H1 (cell line): ENCODE results near the gene PANX3. TPM values are rescaled to one million over a fixed set of nuclear protein-coding genes. Genes with fewer than 3 reads are reported as not detected.

Experiments
- ATF3 ChIP-seq: IDR thresholded peaks from 2 replicates; pipeline ENCODE4 v1.6.1; 2011; ENCODE audit warnings: low read depth, mild to moderate bottlenecking, low read length; ENCODE audit not compliant: insufficient read depth
- BACH1 ChIP-seq: IDR thresholded peaks from 2 replicates; pipeline ENCODE4 v1.6.1; 2012; ENCODE audit warnings: low read length, improper control_type of control experiment
- BRCA1 ChIP-seq: IDR thresholded peaks from 2 replicates; pipeline ENCODE4 v1.6.1; 2012; ENCODE audit warnings: low read depth, low read length, improper control_type of control experiment
- CREB1 ChIP-seq: IDR thresholded peaks from 2 replicates; pipeline ENCODE4 v1.6.1; 2012; ENCODE audit warnings: inconsistent platforms
- CTBP2 ChIP-seq: IDR thresholded peaks from 2 replicates; pipeline ENCODE4 v1.7.0; 2011; ENCODE audit warnings: borderline replicate concordance, mild to moderate bottlenecking, moderate library complexity, mixed read lengths, low read length; ENCODE audit not compliant: insufficient read depth, insufficient read length
- CTCF ChIP-seq, 3 experiments: IDR thresholded peaks; 1 replicate in 2 of 3; 2 replicates in 1 of 3; pipeline versions ENCODE4 v1.5.1 to v1.6.1; 2011; ENCODE audit warnings: low read length in 3 of 3, mild to moderate bottlenecking in 3 of 3, inconsistent platforms in 2 of 3, low read depth in 1 of 3, moderate library complexity in 1 of 3; ENCODE audit not compliant: insufficient read depth in 1 of 3; ENCODE audit errors: control extremely low read depth in 1 of 3
- EGR1 ChIP-seq: IDR thresholded peaks from 2 replicates; pipeline ENCODE4 v1.6.1; 2011; ENCODE audit warnings: low read depth, low read length, borderline replicate concordance
- FOSL1 ChIP-seq: IDR thresholded peaks from 2 replicates; pipeline ENCODE4 v1.6.1; 2011; ENCODE audit warnings: mild to moderate bottlenecking, low read depth, low read length, moderate library complexity; ENCODE audit not compliant: insufficient read depth
- GABPA ChIP-seq: IDR thresholded peaks from 2 replicates; pipeline ENCODE4 v1.6.1; 2011; ENCODE audit warnings: mild to moderate bottlenecking, low read length, moderate library complexity, borderline replicate concordance; ENCODE audit not compliant: insufficient read depth
- GTF2F1 ChIP-seq: IDR thresholded peaks from 2 replicates; pipeline ENCODE4 v1.6.1; 2012; ENCODE audit warnings: low read depth, low read length, improper control_type of control experiment, borderline replicate concordance
- HDAC2 ChIP-seq, 2 experiments: fragments of 300-600 bp in 1 of 2; sonication (generic) in 1 of 2; IDR thresholded peaks; 2 replicates each; pipeline ENCODE4 v1.6.1; 2011 to 2012; ENCODE audit warnings: low read depth in 2 of 2, low read length in 2 of 2, mild to moderate bottlenecking in 2 of 2, moderate library complexity in 2 of 2, borderline replicate concordance in 1 of 2, inconsistent platforms in 1 of 2
- HDAC6 ChIP-seq: IDR thresholded peaks from one replicate; pipeline ENCODE4 v1.7.1; 2012; ENCODE audit warnings: low read depth, mild to moderate bottlenecking, inconsistent platforms, low read length, moderate library complexity
- PHF8 ChIP-seq: fragments of 200-600 bp; sonication (generic); conservative IDR thresholded peaks from 2 replicates; pipeline ENCODE4 v1.7.1; 2012; ENCODE audit warnings: low read depth, mild to moderate bottlenecking, inconsistent platforms, low read length, moderate library complexity
- RFX5 ChIP-seq: IDR thresholded peaks from 2 replicates; pipeline ENCODE4 v1.6.1; 2011; ENCODE audit warnings: low read depth, low read length, improper control_type of control experiment, borderline replicate concordance
- SAP30 ChIP-seq: fragments of 300-600 bp; sonication (generic); IDR thresholded peaks from 2 replicates; pipeline ENCODE4 v1.7.1; 2012; ENCODE audit warnings: low read length, moderate library complexity, mild to moderate bottlenecking, inconsistent platforms; ENCODE audit not compliant: insufficient read depth, insufficient replicate concordance
- TAF1 ChIP-seq: IDR thresholded peaks from 2 replicates; pipeline ENCODE4 v1.6.1; 2011; ENCODE audit warnings: mild to moderate bottlenecking, low read depth, low read length
- TAF7 ChIP-seq: optimal IDR thresholded peaks from 2 replicates; pipeline ENCODE3; 2011; ENCODE audit warnings: low read depth, mild to moderate bottlenecking, inconsistent platforms, low read length, moderate library complexity, borderline replicate concordance
- TEAD4 ChIP-seq: IDR thresholded peaks from 2 replicates; pipeline ENCODE4 v1.6.1; 2012; ENCODE audit warnings: low read depth, low read length, inconsistent platforms, mixed read lengths
- YY1 ChIP-seq: IDR thresholded peaks from 2 replicates; pipeline ENCODE4 v1.6.1; 2011; ENCODE audit warnings: low read depth, mild to moderate bottlenecking, low read length
- ZNF274 ChIP-seq: IDR thresholded peaks from 2 replicates; pipeline ENCODE4 v1.7.0; 2012; ENCODE audit warnings: low read length, borderline replicate concordance; ENCODE audit errors: extremely low read depth
- polyA plus RNA-seq, 7 experiments: library from polyadenylated mRNA; depleted of rRNA in 3 of 7; stranded (reverse) in 5 of 7; unstranded in 2 of 7; fragments of >200 nt in 5 of 7; fragments of 200-250 nt in 2 of 7; gene quantifications; 1 replicate in 5 of 7; 2 replicates in 1 of 7; 4 replicates in 1 of 7; pipeline versions ENCODE4 v1.2.1 to v1.2.3, GENCODE V29; 2011 to 2013; ENCODE audit warnings: missing spikeins in 2 of 7, mixed read lengths in 2 of 7
- total RNA-seq: library from RNA; stranded (reverse); fragmentation: NEBNext Ultra II Directional; extraction: Animal tissue kit (Norgen Biotek cat#: 25700); gene quantifications from 2 replicates; pipeline ENCODE4 v1.2.1, GENCODE V29; 2021

The PANX3 gene
- total and polyA plus RNA-seq, 2 of the 8 experiments (the other 6 are each of a cell fraction or from before 2014, with no cell fraction given): not detected

GRCh38 chr11:124622531-124623451, 11.6 kb downstream of the PANX3 start, which contains the start of gene TBRG1 (continued):
- TF ChIP-seq HDAC6 (no peak), CTBP2 (no peak), TEAD4 (no peak), TAF7 (peak; percentile 80), CREB1 (peak; percentile 88), ATF3 (no peak), ZNF274 (no peak), SAP30 (no peak), CTCF (IDR thresholded peaks at IDR 0.05; ENCODE audit: control extremely low read depth in 1 of 3, insufficient read depth in 1 of 3, low read depth in 1 of 3, low read length in 3 of 3) (no peak), TAF1 (peak; percentile 90), YY1 (no peak), GTF2F1 (peak; percentile 62; the same call in 1 of the 2 replicates), EGR1 (peak; percentile 91), PHF8 (peak; percentile 98), BRCA1 (no peak), HDAC2 (IDR thresholded peaks at IDR 0.05; ENCODE audit: borderline replicate concordance in 1 of 2, low read depth in 2 of 2, low read length in 2 of 2) (no peak), RFX5 (no peak), GABPA (peak; percentile 87), BACH1 (no peak), FOSL1 (no peak)
